Measurements from ENCODE around the gene SIRT4. TPM values are rescaled to one million over a fixed set of nuclear protein-coding genes. Genes with fewer than 3 reads are reported as not detected.

Gene SIRT4
- total RNA-seq, 1 experiment from 2014 or later: 1.9 TPM

GRCh38 chr12:120292411-120292660, 9.8 kb upstream of the SIRT4 start:
- BruUV-seq (replicated peaks): TSS peak; percentile 98
- Histone ChIP-seq H4K20me1 (ENCODE audit: low read length) (no peaks in the 10 kb centered on the region), H3K4me1 (ENCODE audit: insufficient read depth, low read length) (peaks cover 14% of the 10 kb centered on the region), H3K4me2 (ENCODE audit: low read length) (peak overlapping the region; percentile 58), H3K9ac (ENCODE audit: low read length) (peak overlapping the region; percentile 78), H3K36me3 (ENCODE audit: low read depth, low read length) (no peaks in the 10 kb centered on the region), H3K9me3 (ENCODE audit: low read length) (no peaks in the 10 kb centered on the region), H2AFZ (ENCODE audit: low read length) (no peak overlapping the region), H3K79me2 (ENCODE audit: low read length) (no peaks in the 10 kb centered on the region), H3K4me3 (ENCODE audit: low read length) (peak overlapping the region; percentile 66), H3K27me3 (ENCODE audit: low read length) (no peaks in the 10 kb centered on the region), H3K27ac (ENCODE audit: low read length) (peak overlapping the region; percentile 91), H3K9me2 (replicated peaks; ENCODE audit: low read length) (no peaks in the 10 kb centered on the region), H3F3A (ENCODE audit: low read length, unreplicated experiment) (peaks cover 22% of the 10 kb centered on the region)
- TF ChIP-seq EZH2phosphoT487 (IDR thresholded peaks at IDR 0.05; ENCODE audit: borderline replicate concordance, low read length) (no peak), CTCF (conservative IDR thresholded peaks at IDR 0.05; ENCODE audit: low read depth, low read length) (no peak), EZH2 (IDR thresholded peaks at IDR 0.05; ENCODE audit: low read length, unreplicated experiment) (no peak)
- ChIA-PET POLR2A (ENCODE audit: unreplicated experiment) (interaction anchor here (0.6 to 2.9 kb wide), 10 partner anchors 10 to 182 kb away, joined by 3 to 72 read pairs (median 12); partner anchors contain the start of genes RPLP0 and SIRT4), CTCF (interaction anchor here (1.7 kb wide), 1 partner anchor 10 kb away, joined by 18 read pairs; the partner anchor contains the start of gene SIRT4)
- DNase-seq (no peak), ATAC-seq (peak; percentile 2)
- intact Hi-C loops (cut with micrococcal nuclease): loop anchor here (5.0 kb wide), 1 partner anchor 395 kb away; the partner anchor contains the start of gene MLEC

- Histone ChIP-seq H3K4me1 (ENCODE audit: insufficient read depth, low read length) (peaks cover 14% of the 10 kb centered on the region), H3K9me2 (replicated peaks; ENCODE audit: low read length) (no peaks in the 10 kb centered on the region), H3K27ac (ENCODE audit: low read length) (peak within 1 kb of the TSS; percentile 91), H3K27me3 (ENCODE audit: low read length) (no peaks in the 10 kb centered on the region), H3K36me3 (ENCODE audit: low read depth, low read length) (no peaks in the 10 kb centered on the region), H3K4me3 (ENCODE audit: low read length) (peak within 1 kb of the TSS; percentile 66), H3K79me2 (ENCODE audit: low read length) (no peaks in the 10 kb centered on the region), H2AFZ (ENCODE audit: low read length) (peak within 1 kb of the TSS; percentile 78), H3F3A (ENCODE audit: low read length, unreplicated experiment) (peaks cover 23% of the 10 kb centered on the region), H3K4me2 (ENCODE audit: low read length) (peak within 1 kb of the TSS; percentile 75), H4K20me1 (ENCODE audit: low read length) (no peaks in the 10 kb centered on the region), H3K9ac (ENCODE audit: low read length) (peak within 1 kb of the TSS; percentile 81), H3K9me3 (ENCODE audit: low read length) (no peaks in the 10 kb centered on the region)
- TF ChIP-seq EZH2phosphoT487 (IDR thresholded peaks at IDR 0.05; ENCODE audit: borderline replicate concordance, low read length) (no peak), CTCF (conservative IDR thresholded peaks at IDR 0.05; ENCODE audit: low read depth, low read length) (no peak), EZH2 (IDR thresholded peaks at IDR 0.05; ENCODE audit: low read length, unreplicated experiment) (no peak)
- CTCF ChIA-PET: interaction anchor here (0.9 to 1.7 kb wide), 2 partner anchors 9 to 92 kb away, joined by 7 to 18 read pairs; partner anchors contain the start of genes RPLP0 and SIRT4
- BruUV-seq (replicated peaks): TSS peak; percentile 42
- POLR2A ChIA-PET (ENCODE audit: unreplicated experiment): interaction anchor here (0.6 to 2.9 kb wide), 12 partner anchors 9 to 196 kb away, joined by 3 to 72 read pairs (median 9); partner anchors contain the start of genes RPLP0 and SIRT4
- intact Hi-C loops (cut with micrococcal nuclease): loop anchor here (1.0 to 5.0 kb wide), 2 partner anchors 24 to 394 kb away; partner anchors contain the start of gene MLEC
- DNase-seq: peak; percentile 99
- peak; percentile 50 for ATAC-seq
Measured at GRCh38 chr12:120292661-120293531, 9.2 kb upstream of the SIRT4 start, which contains the start of gene RNU4-1. Gene RNU4-1, minus strand, starts transcription at chr12:120293237.

All from PC-3 (cell line).